Caco-2 (cell line): ENCODE results near the gene OSBPL2. TPM values are rescaled to one million over a fixed set of nuclear protein-coding genes. Genes with fewer than 3 reads are reported as not detected.
A peak's percentile ranks its signal among the peaks of the same experiment; 100 is the strongest.

Source experiments
- BruUV-seq: library from RNA; stranded (reverse); fragments of 400-500 nt; replicated peaks from 2 replicates; lab custom pipeline; 2021; lab: Mats Ljungman, UMichigan
- CTCF ChIA-PET: fragments of 300-600 bp; sonication (Branson Sonifier 250); formaldehyde crosslinking; loops from one replicate; lab custom pipeline; 2022; ENCODE audit warnings: antibody characterized with exemption; lab: Charles Lee
- POLR2A ChIA-PET: fragments of 300-600 bp; sonication (Branson Sonifier 250); formaldehyde crosslinking; loops from one replicate; lab custom pipeline; 2022; ENCODE audit warnings: antibody characterized with exemption; lab: Charles Lee
- DNase-seq, 2 experiments: peaks; one replicate each; pipeline versions ENCODE4 v3.0.0 to v3.0.0-alpha.2; 2020 to 2022
- H3K27me3 ChIP-seq: replicated peaks from 2 replicates; pipeline ENCODE4 v1.6.0; 2011; ENCODE audit warnings: low read length; ENCODE audit not compliant: control insufficient read depth, insufficient read depth
- H3K36me3 ChIP-seq: 2 replicates; pipeline ENCODE4 v1.5.1; 2011; ENCODE audit warnings: low read length; ENCODE audit not compliant: control insufficient read depth, insufficient read depth
- H3K4me1 ChIP-seq: fragments of 250-450 bp; sonication (Bioruptor Pico); 2 replicates; pipeline ENCODE4 v1.5.1; 2020; ENCODE audit warnings: mild to moderate bottlenecking
- H3K4me3 ChIP-seq: 2 replicates; pipeline ENCODE4 v1.5.1; 2011; ENCODE audit warnings: low read depth, mild to moderate bottlenecking, control low read depth, low read length
- H3K9me3 ChIP-seq: fragments of 250-450 bp; sonication (Bioruptor Pico); 2 replicates; pipeline ENCODE4 v1.5.1; 2020; ENCODE audit warnings: mild to moderate bottlenecking, moderate library complexity
- H3K27ac Mint-ChIP-seq: one replicate; pipeline ENCODE4 v1.8.0; 2022; ENCODE audit warnings: mixed read lengths; ENCODE audit not compliant: unreplicated experiment
- H3K27me3 Mint-ChIP-seq: one replicate; pipeline ENCODE4 v1.8.0; 2022; ENCODE audit warnings: mixed read lengths; ENCODE audit not compliant: insufficient read depth, unreplicated experiment
- H3K36me3 Mint-ChIP-seq: one replicate; pipeline ENCODE4 v1.8.0; 2022; ENCODE audit warnings: mild to moderate bottlenecking, mixed read lengths; ENCODE audit not compliant: insufficient read depth, unreplicated experiment
- H3K4me1 Mint-ChIP-seq: one replicate; pipeline ENCODE4 v1.8.0; 2022; ENCODE audit warnings: low read depth, mixed read lengths; ENCODE audit not compliant: unreplicated experiment
- H3K4me3 Mint-ChIP-seq: one replicate; pipeline ENCODE4 v1.8.0; 2022; ENCODE audit warnings: mild to moderate bottlenecking, moderate library complexity, mixed read lengths; ENCODE audit not compliant: unreplicated experiment
- H3K9me3 Mint-ChIP-seq: one replicate; pipeline ENCODE4 v1.8.0; 2022; ENCODE audit warnings: mixed read lengths; ENCODE audit not compliant: unreplicated experiment
- CTCF ChIP-seq, 2 experiments: fragments of 200-600 bp in 1 of 2; IDR thresholded peaks; 1 replicate in 1 of 2; 2 replicates in 1 of 2; pipeline versions ENCODE4 v1.5.1 to v1.8.0; 2011 to 2022; ENCODE audit warnings: antibody characterized with exemption in 1 of 2, control low read depth in 1 of 2, inconsistent platforms in 1 of 2, low read depth in 1 of 2, low read length in 1 of 2, mild to moderate bottlenecking in 1 of 2, moderate library complexity in 1 of 2; ENCODE audit not compliant: insufficient read depth in 1 of 2, severe bottlenecking in 1 of 2, unreplicated experiment in 1 of 2
- intact Hi-C: fragments of 100-400 bp; cut with micrococcal nuclease; formaldehyde crosslinking; loops from one replicate; pipeline ENCODE4 v1.10.0; 2022; ENCODE audit not compliant: unreplicated experiment
- total RNA-seq: library from RNA; stranded (reverse); gene quantifications from 2 replicates; pipeline ENCODE4 v1.2.3, GENCODE V29; 2022

OSBPL2 gene
- total RNA-seq, 1 experiment from 2014 or later = 132 TPM

- Histone ChIP-seq H3K27me3 (no peaks in the 10 kb centered on the region), H3K4me1 (no peaks in the 10 kb centered on the region), H3K36me3 (peaks cover 32% of the 10 kb centered on the region), H3K9me3 (no peaks in the 10 kb centered on the region), H3K4me3 (no peak overlapping the region)
- ChIA-PET POLR2A (interaction anchor here (0.6 kb wide), 1 partner anchor 32 kb away, joined by 4 read pairs; no protein-coding TSS in a partner anchor), CTCF (interaction anchor here (1.2 kb wide), 1 partner anchor 46 kb away, joined by 3 read pairs; no protein-coding TSS in a partner anchor)
- Mint-ChIP-seq H3K27ac (peak overlapping the region; percentile 73), H3K4me1 (peaks cover 6% of the 10 kb centered on the region), H3K9me3 (no peaks in the 10 kb centered on the region), H3K27me3 (no peaks in the 10 kb centered on the region), H3K4me3 (no peak overlapping the region), H3K36me3 (peaks cover 100% of the 10 kb centered on the region)
- no TSS peak for BruUV-seq
- peak in 1 of 2 experiments; percentile 31 for DNase-seq
- no peak for TF ChIP-seq CTCF (IDR thresholded peaks at IDR 0.05; ENCODE audit: insufficient read depth in 1 of 2, low read depth in 1 of 2, low read length in 1 of 2, severe bottlenecking in 1 of 2, unreplicated experiment in 1 of 2)
- intact Hi-C loops = no loop called here
Measured at GRCh38 chr20:62336775-62337557, 98.6 kb downstream of the OSBPL2 start.

DNA sequence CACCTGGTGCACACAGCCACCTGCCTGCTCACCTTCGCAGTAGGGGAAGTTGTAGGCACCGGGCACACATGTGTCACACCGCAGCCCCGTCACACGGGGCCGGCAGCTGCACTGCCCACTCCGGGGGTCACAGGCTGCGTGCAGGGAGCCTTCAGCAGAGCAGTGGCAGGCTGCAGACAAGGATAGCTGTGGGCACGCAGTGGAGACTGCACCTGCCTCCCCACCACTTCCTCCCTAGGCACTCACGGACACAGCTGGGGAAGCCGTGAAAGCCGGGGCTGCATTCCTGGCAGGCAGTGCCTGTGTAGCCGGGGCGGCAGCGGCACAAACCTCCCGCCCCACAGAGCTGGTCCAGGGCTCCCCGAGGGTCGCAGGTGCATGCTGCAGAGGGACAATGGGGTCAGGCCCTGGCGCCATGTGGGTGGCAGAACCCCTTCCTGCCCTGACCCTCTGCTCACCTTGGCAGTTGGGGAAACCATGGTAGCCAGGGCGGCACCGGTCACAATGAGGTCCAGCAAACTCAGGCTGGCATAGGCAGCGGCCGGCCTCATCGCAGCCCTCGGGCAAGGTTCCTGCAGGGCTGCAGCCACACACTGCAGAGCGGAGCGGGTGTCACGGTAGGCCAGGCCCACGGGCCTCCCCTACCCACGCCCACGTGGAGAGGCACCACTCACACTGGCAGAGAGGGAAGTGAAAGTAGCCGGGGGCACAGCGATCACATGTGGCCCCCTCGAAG, 99.4 kb downstream of the OSBPL2 start:
- ChIA-PET CTCF (no interaction called here), POLR2A (interaction anchor here (0.6 kb wide), 1 partner anchor 42 kb away, joined by 4 read pairs; no protein-coding TSS in a partner anchor)
- H3K36me3 Mint-ChIP-seq = peaks cover 100% of the 10 kb centered on the region
- DNase-seq = no peak
- Histone ChIP-seq H3K4me3 (no peak overlapping the region), H3K9me3 (no peaks in the 10 kb centered on the region), H3K36me3 (peaks cover 32% of the 10 kb centered on the region), H3K27me3 (no peaks in the 10 kb centered on the region), H3K4me1 (no peaks in the 10 kb centered on the region)
- H3K4me3 Mint-ChIP-seq = no peak overlapping the region
- BruUV-seq = TSS peak; percentile 22
- no peak for TF ChIP-seq CTCF (IDR thresholded peaks at IDR 0.05; ENCODE audit: insufficient read depth in 1 of 2, low read depth in 1 of 2, low read length in 1 of 2, severe bottlenecking in 1 of 2, unreplicated experiment in 1 of 2)
- H3K4me1 Mint-ChIP-seq = peaks cover 6% of the 10 kb centered on the region
- intact Hi-C loops = no loop called here
- H3K9me3 Mint-ChIP-seq = no peaks in the 10 kb centered on the region
- peak overlapping the region; percentile 73 for H3K27ac Mint-ChIP-seq
- no peaks in the 10 kb centered on the region for H3K27me3 Mint-ChIP-seq

DNA sequence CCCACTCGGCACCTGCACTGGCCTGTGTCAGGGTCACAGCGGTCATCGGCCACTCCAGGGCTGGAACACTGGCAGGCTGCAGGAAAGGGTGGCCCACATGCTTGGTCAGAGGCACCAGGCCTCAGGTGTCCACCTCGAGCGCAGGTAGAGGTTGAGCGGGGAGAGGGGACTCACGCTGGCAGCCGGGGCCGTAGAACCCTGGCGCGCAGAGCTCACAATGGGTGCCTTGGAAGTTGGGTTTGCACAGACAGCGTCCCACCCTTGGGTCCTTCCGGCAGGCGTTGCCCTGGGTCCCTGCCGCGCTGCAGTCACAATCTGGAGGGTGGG, 99.9 kb downstream of the OSBPL2 start:
- Mint-ChIP-seq H3K27me3 (no peaks in the 10 kb centered on the region), H3K4me3 (no peak overlapping the region), H3K9me3 (no peaks in the 10 kb centered on the region), H3K4me1 (peaks cover 6% of the 10 kb centered on the region), H3K27ac (peak overlapping the region; percentile 73), H3K36me3 (peaks cover 100% of the 10 kb centered on the region)
- ChIA-PET CTCF (no interaction called here), POLR2A (interaction anchor here (0.6 kb wide), 1 partner anchor 42 kb away, joined by 4 read pairs; no protein-coding TSS in a partner anchor)
- TF ChIP-seq CTCF (IDR thresholded peaks at IDR 0.05; ENCODE audit: insufficient read depth in 1 of 2, low read depth in 1 of 2, low read length in 1 of 2, severe bottlenecking in 1 of 2, unreplicated experiment in 1 of 2) = no peak
- BruUV-seq = no TSS peak
- no peak overlapping the region for H3K4me3 ChIP-seq
- no peaks in the 10 kb centered on the region for H3K27me3 ChIP-seq
- H3K4me1 ChIP-seq = no peaks in the 10 kb centered on the region
- H3K36me3 ChIP-seq = peaks cover 30% of the 10 kb centered on the region
- intact Hi-C loops = no loop called here
- H3K9me3 ChIP-seq = no peaks in the 10 kb centered on the region
- DNase-seq = no peak
